ENCODE data around the gene NTSR1. TPM values are rescaled to one million over a fixed set of nuclear protein-coding genes. Genes with fewer than 3 reads are reported as not detected.

Gene NTSR1
- total and polyA plus RNA-seq, 4 donors: 0.02 to 3.7 (median 0.76) TPM

- H3K27ac ChIP-seq (ENCODE audit: low read depth in 1 of 2, low read length in 1 of 2): no peak overlapping the region
- no peaks in the 10 kb centered on the region for H3K36me3 ChIP-seq (ENCODE audit: control insufficient read depth in 4 of 4, insufficient read depth in 4 of 4, low read length in 4 of 4)
- DNase-seq: no peak
- H3K4me3 ChIP-seq: no peak overlapping the region
- no peak for ATAC-seq (ENCODE audit: insufficient read depth, low FRiP score)
- 88 to 90% methylated on average over 6 of the region's 6 CpGs for WGBS, 2 donors
- peaks cover 0 to 12% (median 0%) of the 10 kb centered on the region in 4 donors for H3K9me3 ChIP-seq (ENCODE audit: control insufficient read depth in 4 of 4, insufficient read depth in 3 of 4, low read length in 3 of 4)
- H3K4me1 ChIP-seq (ENCODE audit: control insufficient read depth in 5 of 5, insufficient read depth in 5 of 5, low read length in 5 of 5): no peaks in the 10 kb centered on the region
- no peak overlapping the region for H3K9ac ChIP-seq (ENCODE audit: insufficient read depth in 1 of 2, low read length in 2 of 2)
- TF ChIP-seq CTCF (IDR thresholded peaks at IDR 0.05; ENCODE audit: control extremely low read depth, extremely low read depth): no peak
- H3K27me3 ChIP-seq (ENCODE audit: control insufficient read depth in 3 of 3, insufficient read depth in 3 of 3, low read length in 2 of 3): peaks cover 0 to 18% (median 12%) of the 10 kb centered on the region in 3 donors
Observed at GRCh38 chr20:62722627-62723026, 14.0 kb downstream of the NTSR1 start.

GRCh38 chr20:62723351-62723750, 14.7 kb downstream of the NTSR1 start:
- Histone ChIP-seq H3K36me3 (ENCODE audit: control insufficient read depth in 4 of 4, insufficient read depth in 4 of 4, low read length in 4 of 4) (no peaks in the 10 kb centered on the region), H3K4me1 (ENCODE audit: control insufficient read depth in 5 of 5, insufficient read depth in 5 of 5, low read length in 5 of 5) (no peaks in the 10 kb centered on the region), H3K27ac (ENCODE audit: low read depth in 1 of 2, low read length in 1 of 2) (no peak overlapping the region), H3K9me3 (ENCODE audit: control insufficient read depth in 4 of 4, insufficient read depth in 3 of 4, low read length in 3 of 4) (peaks cover 0 to 12% (median 0%) of the 10 kb centered on the region in 4 donors), H3K4me3 (no peak overlapping the region), H3K9ac (ENCODE audit: insufficient read depth in 1 of 2, low read length in 2 of 2) (no peak overlapping the region), H3K27me3 (ENCODE audit: control insufficient read depth in 3 of 3, insufficient read depth in 3 of 3, low read length in 2 of 3) (peaks cover 0 to 18% (median 12%) of the 10 kb centered on the region in 3 donors)
- 32 to 50% methylated on average over 13 of the region's 13 CpGs for WGBS, 2 donors
- DNase-seq: peak; percentile 19 to 48 (median 26)
- no peak for ATAC-seq (ENCODE audit: insufficient read depth, low FRiP score)
- no peak for TF ChIP-seq CTCF (IDR thresholded peaks at IDR 0.05; ENCODE audit: control extremely low read depth, extremely low read depth)

- peaks cover 0 to 16% (median 10%) of the 10 kb centered on the region in 3 donors for H3K27me3 ChIP-seq (ENCODE audit: control insufficient read depth in 3 of 3, insufficient read depth in 3 of 3, low read length in 2 of 3)
- WGBS, 2 donors: 61 to 72% methylated on average over 11 of the region's 11 CpGs
- DNase-seq: no peak
Observed at GRCh38 chr20:62723768-62724450, 15.3 kb downstream of the NTSR1 start.

More at GRCh38 chr20:62723768-62724450, 15.3 kb downstream of the NTSR1 start:
- H3K4me3 ChIP-seq: no peak overlapping the region
- no peak for ATAC-seq (ENCODE audit: insufficient read depth, low FRiP score)
- H3K27ac ChIP-seq (ENCODE audit: low read depth in 1 of 2, low read length in 1 of 2): no peak overlapping the region
- H3K9me3 ChIP-seq (ENCODE audit: control insufficient read depth in 4 of 4, insufficient read depth in 3 of 4, low read length in 3 of 4): peaks cover 0 to 12% (median 0%) of the 10 kb centered on the region in 4 donors
- no peak for TF ChIP-seq CTCF (IDR thresholded peaks at IDR 0.05; ENCODE audit: control extremely low read depth, extremely low read depth)
- no peak overlapping the region for H3K9ac ChIP-seq (ENCODE audit: insufficient read depth in 1 of 2, low read length in 2 of 2)
- no peaks in the 10 kb centered on the region for H3K4me1 ChIP-seq (ENCODE audit: control insufficient read depth in 5 of 5, insufficient read depth in 5 of 5, low read length in 5 of 5)
- H3K36me3 ChIP-seq (ENCODE audit: control insufficient read depth in 4 of 4, insufficient read depth in 4 of 4, low read length in 4 of 4): no peaks in the 10 kb centered on the region
